SK-N-SH (cell line): ENCODE data around the gene P4HA3. TPM values are rescaled to one million over a fixed set of nuclear protein-coding genes. Genes with fewer than 3 reads are reported as not detected.

Experiments used
- CTCF ChIA-PET: fragments of 300-600, 350-600 bp; formaldehyde crosslinking; extraction: SDS; loops from one replicate; lab custom pipeline; 2021; lab: Yijun Ruan, JAX
- POLR2A ChIA-PET: fragments of 350-600 bp; sonication (Branson Sonifier 250); formaldehyde crosslinking; extraction: SDS; loops from one replicate; lab custom pipeline; 2020; ENCODE audit warnings: antibody characterized with exemption, inconsistent platforms; lab: Yijun Ruan, JAX
- DNase-seq: peaks from one replicate; pipeline ENCODE4 v3.0.0; 2012
- H2AFZ ChIP-seq: fragments of 200-600 bp; sonication (generic); 2 replicates; pipeline ENCODE4 v1.8.1; 2016; ENCODE audit warnings: antibody characterized with exemption, mild to moderate bottlenecking, low read depth
- H3F3A ChIP-seq: fragments of 200-600 bp; sonication (generic); replicated peaks from 2 replicates; pipeline ENCODE3; 2016; ENCODE audit warnings: antibody characterized with exemption, mild to moderate bottlenecking; ENCODE audit not compliant: insufficient read depth
- H3K27ac ChIP-seq, 2 experiments: fragments of 200-500 bp in 1 of 2; fragments of 200-600 bp in 1 of 2; sonication (Bioruptor generic) in 1 of 2; sonication (generic), shearing (Covaris generic) in 1 of 2; 2 replicates each; pipeline versions ENCODE4 v1.5.1 to v1.6.1; 2014 to 2016; ENCODE audit warnings: low read depth in 2 of 2, inconsistent platforms in 1 of 2, low read length in 1 of 2, mild to moderate bottlenecking in 1 of 2, mixed read lengths in 1 of 2
- H3K27me3 ChIP-seq: fragments of 200-600 bp; sonication (generic), shearing (Covaris generic); 2 replicates; pipeline ENCODE4 v1.6.1; 2016; ENCODE audit warnings: mixed run types; ENCODE audit not compliant: insufficient read depth
- H3K36me3 ChIP-seq, 2 experiments: fragments of 200-500 bp in 1 of 2; fragments of 200-600 bp in 1 of 2; sonication (Bioruptor generic) in 1 of 2; sonication (generic) in 1 of 2; replicated peaks in 1 of 2; 2 replicates each; pipeline versions ENCODE3 to v1.5.1; 2014 to 2016; ENCODE audit warnings: low read length in 1 of 2, mild to moderate bottlenecking in 1 of 2; ENCODE audit not compliant: insufficient read depth in 2 of 2, control insufficient read depth in 1 of 2
- H3K4me1 ChIP-seq, 2 experiments: fragments of 200-500 bp in 1 of 2; fragments of 200-600 bp in 1 of 2; sonication (Bioruptor generic) in 1 of 2; sonication (generic), shearing (Covaris generic) in 1 of 2; 2 replicates each; pipeline versions ENCODE4 v1.5.1 to v1.6.1; 2014 to 2016; ENCODE audit warnings: low read depth in 1 of 2, low read length in 1 of 2, mixed run types in 1 of 2; ENCODE audit not compliant: insufficient read depth in 2 of 2, control insufficient read depth in 1 of 2
- H3K4me2 ChIP-seq: fragments of 200-600 bp; sonication (generic), shearing (Covaris generic); 2 replicates; pipeline ENCODE4 v1.6.1; 2017; ENCODE audit warnings: mixed run types
- H3K4me3 ChIP-seq, 2 experiments: fragments of 200-500 bp in 1 of 2; fragments of 200-600 bp in 1 of 2; sonication (Bioruptor generic) in 1 of 2; sonication (generic), shearing (Covaris generic) in 1 of 2; 2 replicates each; pipeline versions ENCODE4 v1.5.1 to v1.8.1; 2014 to 2016; ENCODE audit warnings: low read depth in 2 of 2, inconsistent platforms in 1 of 2, low read length in 1 of 2, mild to moderate bottlenecking in 1 of 2, mixed read lengths in 1 of 2, moderate library complexity in 1 of 2
- H3K79me2 ChIP-seq: fragments of 200-600 bp; sonication (generic); 2 replicates; pipeline ENCODE4 v1.8.1; 2017; ENCODE audit warnings: mild to moderate bottlenecking; ENCODE audit not compliant: insufficient read depth
- H3K9ac ChIP-seq: fragments of 200-600 bp; sonication (generic); 2 replicates; pipeline ENCODE4 v1.6.1; 2017; ENCODE audit warnings: mixed run types
- H3K9me2 ChIP-seq: fragments of 200-600 bp; sonication (generic); 2 replicates; pipeline ENCODE4 v1.6.1; 2017; ENCODE audit warnings: mixed run types
- H3K9me3 ChIP-seq: fragments of 200-600 bp; sonication (generic); 2 replicates; pipeline ENCODE4 v1.6.1; 2017; ENCODE audit warnings: mixed run types, mild to moderate bottlenecking, moderate library complexity
- H4K20me1 ChIP-seq: fragments of 200-600 bp; sonication (generic); 2 replicates; pipeline ENCODE4 v1.6.1; 2017; ENCODE audit warnings: mild to moderate bottlenecking, mixed run types; ENCODE audit not compliant: insufficient read depth
- CHD2 ChIP-seq: fragments of 150-350 bp; IDR thresholded peaks from 2 replicates; pipeline ENCODE4 v1.6.1; 2018; ENCODE audit warnings: low read length; ENCODE audit not compliant: partially characterized antibody
- ELF1 ChIP-seq: IDR thresholded peaks from 2 replicates; pipeline ENCODE4 v1.4.0; 2012
- EP300 ChIP-seq, 2 experiments: IDR thresholded peaks; 2 replicates each; pipeline versions ENCODE4 v1.4.0 to v1.6.1; 2012; ENCODE audit warnings: borderline replicate concordance in 1 of 2, low read depth in 1 of 2, low read length in 1 of 2
- FOSL2 ChIP-seq: IDR thresholded peaks from 2 replicates; pipeline ENCODE4 v1.4.0; 2012; ENCODE audit warnings: low read depth, mild to moderate bottlenecking, moderate library complexity, borderline replicate concordance
- FOXM1 ChIP-seq: IDR thresholded peaks from 2 replicates; pipeline ENCODE4 v1.4.0; 2012; ENCODE audit warnings: low read depth, mild to moderate bottlenecking
- GATA2 ChIP-seq: sonication (generic); formaldehyde crosslinking; IDR thresholded peaks from 2 replicates; pipeline ENCODE4 v1.5.0; 2020; ENCODE audit warnings: mild to moderate bottlenecking, missing genetic modification reagents
- IRF3 ChIP-seq: fragments of 150-350 bp; IDR thresholded peaks from 2 replicates; pipeline ENCODE4 v1.6.1; 2016; ENCODE audit warnings: mild to moderate bottlenecking, low read depth, low read length
- NFIC ChIP-seq: IDR thresholded peaks from 2 replicates; pipeline ENCODE4 v1.4.0; 2012; ENCODE audit warnings: borderline replicate concordance
- POLR2AphosphoS5 ChIP-seq: IDR thresholded peaks from 2 replicates; pipeline ENCODE4 v1.6.1; 2012; ENCODE audit warnings: low read depth, low read length
- RCOR1 ChIP-seq: fragments of 150-350 bp; IDR thresholded peaks from 2 replicates; pipeline ENCODE4 v1.6.1; 2017; ENCODE audit warnings: antibody characterized with exemption, low read length
- REST ChIP-seq: IDR thresholded peaks from 2 replicates; pipeline ENCODE4 v1.6.1; 2012; ENCODE audit warnings: mild to moderate bottlenecking, low read depth, low read length, moderate library complexity
- RFX5 ChIP-seq: IDR thresholded peaks from 2 replicates; pipeline ENCODE4 v1.6.1; 2012; ENCODE audit warnings: mild to moderate bottlenecking, improper control_type of control experiment, low read length
- RXRA ChIP-seq: IDR thresholded peaks from 2 replicates; pipeline ENCODE4 v1.4.0; 2012; ENCODE audit warnings: low read depth, mild to moderate bottlenecking, borderline replicate concordance
- SMC3 ChIP-seq: IDR thresholded peaks from 2 replicates; pipeline ENCODE4 v1.6.1; 2012; ENCODE audit warnings: low read depth, low read length, improper control_type of control experiment
- TAF1 ChIP-seq: IDR thresholded peaks from 2 replicates; pipeline ENCODE4 v1.6.1; 2012; ENCODE audit warnings: low read depth, mild to moderate bottlenecking, low read length, moderate library complexity, borderline replicate concordance
- TEAD4 ChIP-seq: IDR thresholded peaks from 2 replicates; pipeline ENCODE4 v1.4.0; 2012; ENCODE audit warnings: mild to moderate bottlenecking, borderline replicate concordance; ENCODE audit not compliant: insufficient read depth
- YY1 ChIP-seq: IDR thresholded peaks from 2 replicates; pipeline ENCODE4 v1.4.0; 2012; ENCODE audit warnings: low read depth, mild to moderate bottlenecking
- ZBTB33 ChIP-seq: IDR thresholded peaks from 2 replicates; pipeline ENCODE4 v1.4.0; 2012; ENCODE audit warnings: low read depth, borderline replicate concordance
- WGBS: methylation state at CpG from one replicate; pipeline ENCODE4 v1.1.6; 2017; ENCODE audit warnings: low lambda C conversion rate; 5-methylcytosine and 5-hydroxymethylcytosine counted together
- polyA plus RNA-seq, 3 experiments: library from polyadenylated mRNA; depleted of rRNA; stranded (reverse); fragments of >200 nt; gene quantifications; 2 replicates each; pipeline ENCODE4 v1.2.3, GENCODE V29; 2012
- TF ChIP-seq, protein P1 (sequence below): IDR thresholded peaks from 2 replicates; pipeline ENCODE4; 2012
- TF ChIP-seq, protein P2 (sequence below): fragments of 150-350 bp; IDR thresholded peaks from 2 replicates; pipeline ENCODE4 v1.6.1; 2017; ENCODE audit warnings: antibody characterized with exemption, low read length, low read depth, borderline replicate concordance

P4HA3 gene
- polyA plus RNA-seq, 1 of the 3 experiments (the other 2 are of a cell fraction) = 8.4 TPM

DNA sequence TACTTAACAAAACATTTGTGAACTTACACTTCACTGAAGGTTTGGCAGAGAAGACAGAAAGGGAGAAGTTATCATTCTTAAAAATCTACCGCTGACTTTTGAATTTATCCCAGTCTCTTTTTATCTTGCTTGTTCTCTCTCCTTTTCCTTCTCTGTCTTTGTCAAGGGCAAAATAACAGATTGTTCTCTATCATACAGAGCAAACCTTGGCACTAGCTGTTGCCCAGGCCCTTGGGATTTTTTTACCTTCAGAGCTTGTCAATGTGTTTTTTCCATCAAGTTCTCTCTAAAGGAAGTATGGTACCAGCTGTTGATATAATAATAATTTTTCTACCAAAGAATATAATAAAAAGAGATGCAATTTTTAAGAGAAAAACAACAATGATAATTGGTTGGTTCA, 73.2 kb downstream of the P4HA3 start:
- Histone ChIP-seq H3K79me2 (no peaks in the 10 kb centered on the region), H3K36me3 (peaks cover 59 to 72% of the 10 kb centered on the region in 2 experiments), H3K4me1 (no peaks in the 10 kb centered on the region), H3K9me3 (no peaks in the 10 kb centered on the region), H2AFZ (no peak overlapping the region), H3K9ac (no peak overlapping the region), H3K27ac (no peak overlapping the region), H3K4me2 (no peak overlapping the region), H4K20me1 (no peaks in the 10 kb centered on the region), H3K9me2 (no peaks in the 10 kb centered on the region), H3K4me3 (no peak overlapping the region), H3F3A (no peaks in the 10 kb centered on the region), H3K27me3 (no peaks in the 10 kb centered on the region)
- ChIA-PET CTCF (interaction anchor here (0.9 to 3.0 kb wide), 3 partner anchors 10 to 46 kb away, joined by 3 to 16 read pairs (median 3); no protein-coding TSS in a partner anchor), POLR2A (no interaction called here)
- no peak for DNase-seq
- TF ChIP-seq RCOR1 (no peak), FOXM1 (no peak), ELF1 (no peak), YY1 (no peak), GATA2 (no peak), TEAD4 (no peak), TAF1 (no peak), ZBTB33 (no peak)
- TF ChIP-seq, protein P1, sequence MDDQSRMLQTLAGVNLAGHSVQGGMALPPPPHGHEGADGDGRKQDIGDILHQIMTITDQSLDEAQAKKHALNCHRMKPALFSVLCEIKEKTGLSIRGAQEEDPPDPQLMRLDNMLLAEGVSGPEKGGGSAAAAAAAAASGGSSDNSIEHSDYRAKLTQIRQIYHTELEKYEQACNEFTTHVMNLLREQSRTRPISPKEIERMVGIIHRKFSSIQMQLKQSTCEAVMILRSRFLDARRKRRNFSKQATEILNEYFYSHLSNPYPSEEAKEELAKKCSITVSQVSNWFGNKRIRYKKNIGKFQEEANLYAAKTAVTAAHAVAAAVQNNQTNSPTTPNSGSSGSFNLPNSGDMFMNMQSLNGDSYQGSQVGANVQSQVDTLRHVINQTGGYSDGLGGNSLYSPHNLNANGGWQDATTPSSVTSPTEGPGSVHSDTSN = no peak
- TF ChIP-seq, protein P2, sequence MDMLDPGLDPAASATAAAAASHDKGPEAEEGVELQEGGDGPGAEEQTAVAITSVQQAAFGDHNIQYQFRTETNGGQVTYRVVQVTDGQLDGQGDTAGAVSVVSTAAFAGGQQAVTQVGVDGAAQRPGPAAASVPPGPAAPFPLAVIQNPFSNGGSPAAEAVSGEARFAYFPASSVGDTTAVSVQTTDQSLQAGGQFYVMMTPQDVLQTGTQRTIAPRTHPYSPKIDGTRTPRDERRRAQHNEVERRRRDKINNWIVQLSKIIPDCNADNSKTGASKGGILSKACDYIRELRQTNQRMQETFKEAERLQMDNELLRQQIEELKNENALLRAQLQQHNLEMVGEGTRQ = no peak
- 100% methylated on average over 1 of the region's 1 CpG for WGBS

- Histone ChIP-seq H3K36me3 (peaks cover 63 to 75% of the 10 kb centered on the region in 2 experiments), H3K27me3 (no peaks in the 10 kb centered on the region), H3F3A (no peaks in the 10 kb centered on the region), H3K27ac (no peak overlapping the region), H2AFZ (no peak overlapping the region), H3K4me3 (no peak overlapping the region), H4K20me1 (no peaks in the 10 kb centered on the region), H3K4me2 (no peak overlapping the region), H3K9me2 (no peaks in the 10 kb centered on the region), H3K4me1 (no peaks in the 10 kb centered on the region), H3K9me3 (no peaks in the 10 kb centered on the region), H3K9ac (no peak overlapping the region), H3K79me2 (no peaks in the 10 kb centered on the region)
- no peak for TF ChIP-seq RXRA
- TF ChIP-seq IRF3 = no peak
- TF ChIP-seq NFIC = no peak
- no peak for TF ChIP-seq TAF1
- no peak for TF ChIP-seq RFX5
- no peak for TF ChIP-seq YY1
- TF ChIP-seq GATA2 = no peak
- no peak for TF ChIP-seq EP300 (IDR thresholded peaks at IDR 0.05; ENCODE audit: borderline replicate concordance in 1 of 2, low read depth in 1 of 2, low read length in 1 of 2)
- no peak for TF ChIP-seq REST
- TF ChIP-seq SMC3 = no peak
- no peak for TF ChIP-seq FOSL2
- no peak for TF ChIP-seq FOXM1
- no peak for TF ChIP-seq CHD2
- no peak for TF ChIP-seq POLR2AphosphoS5
- ChIA-PET POLR2A (no interaction called here), CTCF (interaction anchor here (1.0 to 3.0 kb wide), 2 partner anchors 9 to 18 kb away, joined by 3 to 16 read pairs; no protein-coding TSS in a partner anchor)
- WGBS = 92% methylated on average over 2 of the region's 2 CpGs
- no peak for DNase-seq
These were observed 73.9 kb downstream of the P4HA3 start for GRCh38 chr11:74237541-74237940.
